HUES64 (cell line): Measurements from ENCODE around the gene MDGA2.

ENCODE experiments used
- H3K27ac ChIP-seq: 2 replicates; pipeline ENCODE4 v1.7.0; 2013; ENCODE audit warnings: low read depth, low read length, inconsistent platforms
- H3K27me3 ChIP-seq: 2 replicates; pipeline ENCODE4 v1.6.1; 2013; ENCODE audit warnings: mild to moderate bottlenecking, low read length; ENCODE audit not compliant: insufficient read depth
- H3K36me3 ChIP-seq: 2 replicates; pipeline ENCODE4 v1.6.1; 2013; ENCODE audit warnings: mild to moderate bottlenecking, low read length; ENCODE audit not compliant: insufficient read depth
- H3K4me1 ChIP-seq: 2 replicates; pipeline ENCODE4 v1.6.1; 2013; ENCODE audit warnings: mild to moderate bottlenecking, low read length, moderate library complexity; ENCODE audit not compliant: insufficient read depth
- H3K4me3 ChIP-seq: 2 replicates; pipeline ENCODE4 v1.5.1; 2013; ENCODE audit warnings: mild to moderate bottlenecking, low read length, moderate library complexity
- H3K9ac ChIP-seq: 2 replicates; pipeline ENCODE4 v1.6.1; 2013; ENCODE audit warnings: mild to moderate bottlenecking, low read depth, low read length
- H3K9me3 ChIP-seq: 2 replicates; pipeline ENCODE4 v1.6.1; 2013; ENCODE audit warnings: low read depth, low read length; ENCODE audit not compliant: insufficient read depth
- WGBS: fragments of 150-250, 120-280 bp; methylation state at CpG from one replicate; pipeline ENCODE4 v1.1.7; 2013; ENCODE audit warnings: missing lambda C conversion rate; 5-methylcytosine and 5-hydroxymethylcytosine counted together

MDGA2 gene

GRCh38 chr14:47674543-47675465 is 601 bp downstream of the MDGA2 start:
- Histone ChIP-seq H3K9ac (no peak overlapping the region), H3K27ac (no peak overlapping the region), H3K4me3 (peak overlapping the region; percentile 65), H3K9me3 (no peaks in the 10 kb centered on the region), H3K36me3 (no peaks in the 10 kb centered on the region), H3K4me1 (0 out of 2 replicates have a peak, but pooled peaks cover 5% of the 10 kb centered on the region), H3K27me3 (peaks cover 80% of the 10 kb centered on the region)
- WGBS: under 1% methylated on average over 81 of the region's 81 CpGs

GRCh38 chr14:47674148-47674542 is 1.3 kb downstream of the MDGA2 start:
- Histone ChIP-seq H3K4me1 (0 out of 2 replicates have a peak, but pooled peaks cover 5% of the 10 kb centered on the region), H3K9me3 (no peaks in the 10 kb centered on the region), H3K27me3 (peaks cover 80% of the 10 kb centered on the region), H3K4me3 (peak overlapping the region; percentile 65), H3K9ac (no peak overlapping the region), H3K27ac (no peak overlapping the region), H3K36me3 (no peaks in the 10 kb centered on the region)
- WGBS: under 1% methylated on average over 36 of the region's 36 CpGs

DNA sequence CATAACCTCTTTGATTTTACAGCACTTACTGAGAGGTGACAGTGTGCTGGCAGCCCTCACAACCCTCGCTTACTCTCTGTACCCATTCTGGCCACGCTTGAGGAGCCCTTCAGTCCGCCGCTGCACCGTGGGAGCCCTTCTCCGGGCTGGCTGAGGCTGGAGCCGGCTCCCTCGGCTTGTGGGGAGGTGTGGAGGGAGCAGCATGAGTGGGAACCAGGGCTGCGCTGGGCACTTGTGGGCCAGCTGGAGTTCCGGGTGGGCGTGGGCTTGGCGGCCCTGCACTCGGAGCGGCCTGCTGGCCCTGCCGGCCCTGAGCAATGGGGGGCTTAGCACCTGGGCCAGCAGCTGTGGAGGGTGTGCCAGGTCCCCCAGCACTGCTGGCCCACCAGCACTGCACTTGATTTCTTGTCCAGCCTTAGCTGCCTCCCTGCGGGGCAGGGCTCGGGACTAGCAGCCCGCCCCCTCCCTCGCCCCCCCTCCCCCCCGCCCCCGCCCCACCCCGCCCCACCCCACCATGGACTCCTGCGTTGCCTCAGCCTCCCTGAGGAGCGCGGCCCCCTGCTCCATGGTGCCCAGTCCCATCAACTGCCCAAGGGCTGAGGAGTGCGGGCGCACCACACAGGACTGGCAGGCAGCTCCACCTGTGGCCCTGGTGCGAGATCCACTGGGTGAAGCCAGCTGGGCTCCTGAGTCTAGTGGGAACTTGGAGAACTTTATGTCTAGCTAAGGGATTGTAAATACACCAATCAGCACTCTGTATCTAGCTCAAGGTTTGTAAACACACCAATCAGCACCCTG is 9.9 kb downstream of the MDGA2 start:
- H3K9ac ChIP-seq: no peak overlapping the region
- no peaks in the 10 kb centered on the region; the same call in 1 of the 2 replicates for H3K27me3 ChIP-seq
- no peaks in the 10 kb centered on the region for H3K36me3 ChIP-seq
- H3K9me3 ChIP-seq: no peaks in the 10 kb centered on the region
- H3K4me1 ChIP-seq: no peaks in the 10 kb centered on the region
- H3K27ac ChIP-seq: no peak overlapping the region
- WGBS: 89% methylated on average over 21 of the region's 28 CpGs
- no peak overlapping the region for H3K4me3 ChIP-seq

DNA sequence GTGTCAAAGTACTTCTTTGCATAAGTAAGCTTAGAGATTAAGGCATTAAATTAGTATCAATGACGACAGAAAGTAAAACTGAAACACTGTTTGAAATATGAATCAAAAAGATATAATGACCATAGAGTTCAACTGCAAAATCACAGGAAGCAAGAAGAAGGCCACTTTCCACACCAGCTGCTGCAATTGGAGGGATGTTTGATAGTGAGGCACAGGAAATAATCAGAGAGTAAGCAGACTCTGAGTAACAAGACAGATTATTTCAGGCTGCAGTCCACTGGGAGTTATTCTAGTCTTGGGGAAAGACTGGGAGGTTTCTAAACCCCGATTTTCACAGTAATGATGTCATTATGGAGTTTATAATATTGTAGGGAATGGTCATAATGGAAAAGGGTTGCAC is 12.9 kb downstream of the MDGA2 start:
- 96% methylated on average over 2 of the region's 2 CpGs for WGBS
- no peaks in the 10 kb centered on the region for H3K36me3 ChIP-seq
- H3K27me3 ChIP-seq: no peaks in the 10 kb centered on the region

DNA sequence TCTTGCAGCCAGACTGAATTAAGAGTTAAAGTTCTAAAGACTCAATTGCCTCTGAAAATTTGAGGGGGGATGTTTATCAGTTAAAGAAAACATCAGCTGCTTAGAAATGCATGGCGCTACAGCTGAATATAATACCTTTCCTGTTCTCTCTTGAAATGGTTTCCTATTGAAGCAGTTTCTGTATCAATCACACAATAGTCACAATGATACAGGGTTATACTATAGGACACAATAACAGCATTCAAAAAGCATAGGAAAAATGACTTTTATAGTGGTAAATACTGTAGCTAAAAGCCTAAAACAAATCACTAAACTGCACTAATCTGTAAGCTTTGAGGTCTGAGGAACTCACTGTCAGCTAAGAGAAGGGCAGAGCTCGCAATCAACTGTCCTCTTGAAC is 15.2 kb downstream of the MDGA2 start:
- no peaks in the 10 kb centered on the region for H3K4me1 ChIP-seq
- no peaks in the 10 kb centered on the region for H3K27me3 ChIP-seq
- no peaks in the 10 kb centered on the region for H3K36me3 ChIP-seq

More for the DNA sequence above, 12.9 kb downstream of the MDGA2 start:
- Histone ChIP-seq H3K4me1 (no peaks in the 10 kb centered on the region), H3K9ac (no peak overlapping the region), H3K4me3 (no peak overlapping the region), H3K9me3 (no peaks in the 10 kb centered on the region), H3K27ac (no peak overlapping the region)

GRCh38 chr14:47658041-47658440 is 17.4 kb downstream of the MDGA2 start:
- WGBS: 100% methylated on average over 1 of the region's 1 CpG
- H3K27ac ChIP-seq: no peak overlapping the region
- H3K9ac ChIP-seq: no peak overlapping the region
- H3K4me1 ChIP-seq: no peaks in the 10 kb centered on the region
- H3K9me3 ChIP-seq: no peaks in the 10 kb centered on the region
- H3K36me3 ChIP-seq: no peaks in the 10 kb centered on the region
- no peak overlapping the region for H3K4me3 ChIP-seq
- H3K27me3 ChIP-seq: no peaks in the 10 kb centered on the region

More for the DNA sequence above, 15.2 kb downstream of the MDGA2 start:
- Histone ChIP-seq H3K9me3 (no peaks in the 10 kb centered on the region), H3K4me3 (no peak overlapping the region), H3K27ac (no peak overlapping the region), H3K9ac (no peak overlapping the region)
- WGBS: 91% methylated on average over 2 of the region's 2 CpGs

DNA sequence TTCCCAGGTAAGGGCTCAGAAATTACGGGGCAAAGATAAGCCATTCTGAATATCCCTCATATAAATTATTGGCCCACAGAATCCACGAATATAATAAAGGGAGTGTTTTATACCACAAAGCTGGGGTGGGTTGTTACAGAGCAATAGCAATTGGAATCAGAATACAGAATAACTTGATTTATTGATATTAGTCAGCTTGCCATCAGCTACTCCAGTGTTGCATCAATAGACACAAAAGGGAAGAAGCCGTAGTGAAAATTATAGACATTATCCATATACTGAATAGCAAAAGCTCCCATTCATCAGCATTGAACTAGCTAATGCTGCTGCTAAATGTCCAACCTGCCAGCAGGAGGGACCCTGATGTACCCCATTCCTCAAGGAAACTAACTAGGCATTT is 18.3 kb downstream of the MDGA2 start:
- Histone ChIP-seq H3K4me3 (no peak overlapping the region), H3K9me3 (no peaks in the 10 kb centered on the region), H3K27ac (no peak overlapping the region), H3K4me1 (no peaks in the 10 kb centered on the region), H3K27me3 (no peaks in the 10 kb centered on the region), H3K9ac (no peak overlapping the region), H3K36me3 (no peaks in the 10 kb centered on the region)
- 94% methylated on average over 2 of the region's 3 CpGs for WGBS

DNA sequence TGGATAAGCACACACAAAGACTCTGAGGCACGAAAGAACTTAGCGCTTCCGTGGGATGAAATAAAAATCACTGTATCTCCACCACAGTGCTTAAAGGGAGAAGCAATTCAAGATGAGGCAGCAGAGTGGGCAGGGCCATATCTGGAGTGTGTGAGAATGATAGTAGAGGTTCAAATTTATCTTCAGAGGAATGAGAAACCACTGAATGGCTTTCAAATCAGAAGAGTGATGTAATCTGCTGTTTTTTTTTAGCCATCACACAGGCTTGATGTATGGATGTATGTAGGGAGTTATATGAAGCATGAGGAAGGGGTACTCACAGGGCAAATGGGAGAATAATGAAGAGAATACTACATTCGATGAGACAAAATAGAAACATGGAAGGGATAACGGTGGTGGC is 24.1 kb downstream of the MDGA2 start:
- Histone ChIP-seq H3K4me1 (no peaks in the 10 kb centered on the region), H3K9me3 (no peaks in the 10 kb centered on the region)
- 88% methylated on average over 5 of the region's 5 CpGs for WGBS

GRCh38 chr14:47637753-47638152 is 37.7 kb downstream of the MDGA2 start:
- 95% methylated on average over 3 of the region's 3 CpGs for WGBS
- Histone ChIP-seq H3K27ac (no peak overlapping the region), H3K36me3 (no peaks in the 10 kb centered on the region), H3K27me3 (no peaks in the 10 kb centered on the region), H3K9ac (no peak overlapping the region), H3K4me1 (no peaks in the 10 kb centered on the region), H3K9me3 (no peaks in the 10 kb centered on the region), H3K4me3 (no peak overlapping the region)

More for the DNA sequence above, 24.1 kb downstream of the MDGA2 start:
- no peaks in the 10 kb centered on the region for H3K27me3 ChIP-seq
- no peak overlapping the region for H3K9ac ChIP-seq
- no peak overlapping the region for H3K4me3 ChIP-seq
- H3K27ac ChIP-seq: no peak overlapping the region
- no peaks in the 10 kb centered on the region for H3K36me3 ChIP-seq

- WGBS: 96% methylated on average over 51 of the region's 51 CpGs
- Histone ChIP-seq H3K4me3 (no peak overlapping the region), H3K27me3 (no peaks in the 10 kb centered on the region), H3K9me3 (no peaks in the 10 kb centered on the region), H3K9ac (no peak overlapping the region), H3K36me3 (no peaks in the 10 kb centered on the region), H3K4me1 (no peaks in the 10 kb centered on the region), H3K27ac (no peak overlapping the region)
Measured at GRCh38 chr14:47626151-47627035, 49.0 kb downstream of the MDGA2 start.
